ENCODE results near the gene ZMYND8. TPM values are rescaled to one million over a fixed set of nuclear protein-coding genes. Genes with fewer than 3 reads are reported as not detected.

The ZMYND8 gene
- total and polyA plus RNA-seq, 2 of the 8 experiments (the other 6 are each of a cell fraction or from before 2014, with no cell fraction given): 50.5 to 163 TPM

GRCh38 chr20:47249913-47250312 lies 106.6 kb downstream of the ZMYND8 start:
- Histone ChIP-seq H2BK20ac (ENCODE audit: low read length) (no peak overlapping the region), H4K20me1 (replicated peaks in 1 of 2; ENCODE audit: control insufficient read depth in 1 of 2, insufficient read depth in 2 of 2, low read length in 2 of 2) (peaks cover 0 to 4% of the 10 kb centered on the region in 2 experiments), H3K27me3 (replicated peaks in 1 of 4; ENCODE audit: control insufficient read depth in 3 of 4, extremely low read depth in 1 of 4, insufficient read depth in 3 of 4, low read length in 3 of 4) (no peaks in the 10 kb centered on the region), H3K36me3 (ENCODE audit: control insufficient read depth in 2 of 4, insufficient read depth in 4 of 4, low read length in 3 of 4) (peaks cover 47 to 93% (median 79%) of the 10 kb centered on the region in 4 experiments), H2BK15ac (ENCODE audit: low read length) (no peak overlapping the region), H3K18ac (ENCODE audit: extremely low read depth, low read length) (no peak overlapping the region), H3K4me1 (replicated peaks in 1 of 4; ENCODE audit: control insufficient read depth in 3 of 4, insufficient read depth in 4 of 4, low read length in 3 of 4) (no peaks in the 10 kb centered on the region), H2BK5ac (ENCODE audit: low read depth, low read length) (no peak overlapping the region), H4K91ac (replicated peaks; ENCODE audit: insufficient read length, low read length) (no peak overlapping the region), H2BK12ac (ENCODE audit: low read depth, low read length) (no peak overlapping the region), H3K79me1 (ENCODE audit: low read depth, low read length) (peaks cover 4% of the 10 kb centered on the region; the same call in 1 of the 2 replicates), H2AFZ (ENCODE audit: low read length) (no peak overlapping the region), H4K5ac (ENCODE audit: insufficient read length, low read depth, low read length) (no peak overlapping the region), H3K56ac (replicated peaks; ENCODE audit: insufficient read length, low read depth, low read length) (no peak overlapping the region), H3K9me3 (ENCODE audit: insufficient read depth in 2 of 2, low read depth in 1 of 2, low read length in 1 of 2) (no peaks in the 10 kb centered on the region), H3K79me2 (ENCODE audit: control insufficient read depth in 1 of 2, insufficient read depth in 2 of 2, low read length in 2 of 2) (peaks cover 0 to 41% of the 10 kb centered on the region in 2 experiments; a peak in 2 of 4 replicates), H3K23me2 (ENCODE audit: low read depth, low read length) (no peaks in the 10 kb centered on the region), H3K23ac (ENCODE audit: insufficient read length) (no peak overlapping the region), H3K27ac (ENCODE audit: low read depth, low read length) (no peak overlapping the region), H3K14ac (ENCODE audit: insufficient read length) (no peak overlapping the region), H2AK5ac (ENCODE audit: low read depth, low read length) (no peak overlapping the region), H3K4ac (replicated peaks; ENCODE audit: insufficient read length, low read depth, low read length) (no peak overlapping the region), H2BK120ac (replicated peaks; ENCODE audit: low read depth, low read length) (no peak overlapping the region), H3K4me3 (ENCODE audit: extremely low read depth in 1 of 4, insufficient read depth in 2 of 4, low read depth in 3 of 4, low read length in 4 of 4) (no peak overlapping the region), H4K8ac (ENCODE audit: extremely low read depth, insufficient read depth, low read length) (no peak overlapping the region), H3K4me2 (ENCODE audit: insufficient read depth in 1 of 2, low read depth in 2 of 2, low read length in 2 of 2) (no peak overlapping the region), H3K9ac (replicated peaks in 1 of 4; ENCODE audit: extremely low read depth in 1 of 4, low read depth in 3 of 4, low read length in 3 of 4) (no peak overlapping the region)
- WGBS, 2 experiments (ENCODE audit: extremely low coverage in 1 of 2, insufficient coverage in 1 of 2, insufficient read length in 1 of 2, insufficient replicate concordance in 2 of 2, low coverage in 1 of 2, low lambda C conversion rate in 2 of 2, missing lambda C conversion rate in 1 of 2): 92% methylated on average over 4 of the region's 4 CpGs; no CpG with 5 or more reads in 1 of the 2 experiments
- no peak for FAIRE-seq
- no peak for DNase-seq (ENCODE audit: low read depth in 1 of 2, low spot score in 2 of 2)
- ChIA-PET CTCF (ENCODE audit: partially characterized antibody) (interaction anchor here (0.7 to 1.4 kb wide), 3 partner anchors 23 to 106 kb away, joined by 3 to 5 read pairs (median 3); partner anchors contain the start of gene ZMYND8), POLR2A (ENCODE audit: partially characterized antibody) (interaction anchor here (1.1 to 1.8 kb wide), 5 partner anchors 13 to 103 kb away, joined by 3 to 7 read pairs (median 4); no protein-coding TSS in a partner anchor)
- TF ChIP-seq POLR2A (IDR thresholded peaks at IDR 0.05; ENCODE audit: control extremely low read depth in 1 of 2, low read depth in 2 of 2, low read length in 2 of 2) (peak in 1 of 2 experiments; percentile 31; a peak in 1 of 3 replicates), HDAC6 (IDR thresholded peaks at IDR 0.05; ENCODE audit: low read depth, low read length) (no peak)

Data from H1 (cell line).